A673 (cell line): ENCODE results near the gene TMSB4X.

Experiments used
- CTCF ChIP-seq: fragments of 300-800, 200-600 bp; sonication (generic); conservative IDR thresholded peaks from 2 replicates; pipeline ENCODE4 v1.5.1; 2017; ENCODE audit warnings: low read depth, mild to moderate bottlenecking, antibody characterized with exemption, low read length, moderate library complexity, mixed read lengths
- EZH2 ChIP-seq: fragments of 200-600 bp; sonication (generic); IDR thresholded peaks from 2 replicates; pipeline ENCODE4 v1.6.1; 2017; ENCODE audit warnings: borderline replicate concordance, low read depth, mild to moderate bottlenecking, mixed read lengths, antibody characterized with exemption, low read length; ENCODE audit not compliant: poor library complexity, severe bottlenecking

- TF ChIP-seq CTCF (no peak), EZH2 (no peak)
Measured at GRCh38 chrX:13023979-13024378, 49.1 kb downstream of the TMSB4X start.
